Heart right ventricle (tissue), 16 donors: ENCODE measurements around the gene SURF6. TPM values are rescaled to one million over a fixed set of nuclear protein-coding genes. Genes with fewer than 3 reads are reported as not detected.
"Not testable (repeated sequence)": the region's sequence is repeated elsewhere in the genome, so short reads cannot be mapped to it uniquely, and the experiment has no call there.

Source experiments
- ATAC-seq, 8 donors: fragments of 200-7000 bp; cut with Tn5 transposase; one replicate each; pipeline ENCODE4 v1.9.1; 2020; ENCODE audit warnings: mild to moderate bottlenecking in 8 of 8, moderate library complexity in 8 of 8, moderate number of reproducible peaks in 1 of 8
- DNase-seq, 2 donors: peaks; one replicate each; pipeline ENCODE4 v3.0.0-alpha.2; 2020
- H3K27ac ChIP-seq, 10 donors: fragments of 200-600 bp; sonication (generic) in 2 of 10; one replicate each; pipeline versions ENCODE4 v1.5.0 to v1.8.0; 2020 to 2022; ENCODE audit warnings: mild to moderate bottlenecking in 3 of 10
- H3K27me3 ChIP-seq, 7 donors: fragments of 200-600 bp; one replicate each; pipeline ENCODE4 v1.8.0; 2021 to 2022; ENCODE audit warnings: mild to moderate bottlenecking in 2 of 7
- H3K36me3 ChIP-seq, 9 donors: fragments of 200-600 bp; sonication (generic) in 1 of 9; one replicate each; pipeline versions ENCODE4 v1.5.0 to v1.8.0; 2020 to 2022; ENCODE audit warnings: mild to moderate bottlenecking in 2 of 9
- H3K4me1 ChIP-seq, 9 donors: fragments of 200-600 bp; sonication (generic) in 1 of 9; one replicate each; pipeline versions ENCODE4 v1.5.0 to v1.8.0; 2020 to 2022; ENCODE audit warnings: mild to moderate bottlenecking in 4 of 9
- H3K4me3 ChIP-seq, 10 donors: fragments of 200-600 bp; sonication (generic) in 2 of 10; one replicate each; pipeline versions ENCODE4 v1.5.0 to v1.8.0; 2020 to 2022; ENCODE audit warnings: mild to moderate bottlenecking in 7 of 10, moderate library complexity in 2 of 10
- H3K9me3 ChIP-seq, 11 donors: fragments of 200-600 bp in 10 of 11; sonication (generic) in 2 of 11; one replicate each; pipeline versions ENCODE4 v1.5.0 to v1.8.0; 2013 to 2022; ENCODE audit warnings: mild to moderate bottlenecking in 2 of 11, control low read depth in 1 of 11, moderate library complexity in 1 of 11
- WGBS, 2 donors: extraction: QIAGEN DNeasy Blood & Tissue Kit; methylation state at CpG; one replicate each; pipeline ENCODE4 v1.1.7; 2013; ENCODE audit warnings: inconsistent platforms in 1 of 2; 5-methylcytosine and 5-hydroxymethylcytosine counted together
- intact Hi-C, 10 donors: fragments of 100-400 bp; cut with DNase I; formaldehyde crosslinking; loops; one replicate each; pipeline versions ENCODE4 v1.11.1 to v1.14.2; 2022
- polyA plus RNA-seq, 2 donors: library from polyadenylated mRNA; stranded (reverse); fragments of 200-250 nt; gene quantifications; one replicate each; pipeline ENCODE4 v1.2.3, GENCODE V29; 2013
- total RNA-seq, 10 donors: library from RNA; stranded (reverse); fragmentation: NEBNext Ultra II Directional in 3 of 10; extraction: Animal tissue kit (Norgen Biotek cat#: 25700) in 3 of 10; gene quantifications; one replicate each; pipeline versions ENCODE4 v1.2.1 to v1.2.4, GENCODE V29; 2021 to 2023
- TF ChIP-seq, protein P1 (sequence below), 9 donors: fragments of 200-600 bp; sonication (generic) in 2 of 9; IDR thresholded peaks; one replicate each; pipeline versions ENCODE4 v1.5.0 to v1.8.0; 2021 to 2022; ENCODE audit warnings: antibody characterized with exemption in 9 of 9, mild to moderate bottlenecking in 5 of 9, moderate library complexity in 1 of 9
- donor health status: Arrhythmogenic right ventricular cardiomyopathy.
- donor health status: ischemic (EF 13 %, LVEDD 7.1; RV severe dilation, severe dysfunction).
- donor health status: healthy with polysubstance abuse.
- donor health status: DM: no; HTN: yes; CAD: no.
- donor health status: DM: no; HTN: no; CAD: no.
- donor health status: ischemic (EF 25% LVEDD 6.9; RV normal size, moderate dysfunction).
- donor health status: ischemic (EF 25% LVEDD 5.7; RV mildly dilated, moderate dysfunction).
- donor health status: healthy.
- donor health status: DM: yes; HTN: yes; CAD: no.
- donor health status: Ischemic cardiomyopathy.
- donor health status: ischemic (EF 35%, LVEDD 5.7; RV mildly dilated, moderate dysfunction).
- donor health status: nonischemic (EF 11% LVEDD 7.7; RV severe dilation, severe dysfunction).
- donor health status: DM: yes; HTN: yes; CAD: no.
- donor health status: PGD.
- donor health status: ischemic (EF 29% LVEDD 5.4; RV normal size, mild dysfunction).
- donor health status: nonischemic (EF 23%, LVEDD 6.1; RV moderate dilation, normal function).

The SURF6 gene
- total and polyA plus RNA-seq, 12 donors, result 9.1 to 14.8 (median 11.8) TPM

DNA sequence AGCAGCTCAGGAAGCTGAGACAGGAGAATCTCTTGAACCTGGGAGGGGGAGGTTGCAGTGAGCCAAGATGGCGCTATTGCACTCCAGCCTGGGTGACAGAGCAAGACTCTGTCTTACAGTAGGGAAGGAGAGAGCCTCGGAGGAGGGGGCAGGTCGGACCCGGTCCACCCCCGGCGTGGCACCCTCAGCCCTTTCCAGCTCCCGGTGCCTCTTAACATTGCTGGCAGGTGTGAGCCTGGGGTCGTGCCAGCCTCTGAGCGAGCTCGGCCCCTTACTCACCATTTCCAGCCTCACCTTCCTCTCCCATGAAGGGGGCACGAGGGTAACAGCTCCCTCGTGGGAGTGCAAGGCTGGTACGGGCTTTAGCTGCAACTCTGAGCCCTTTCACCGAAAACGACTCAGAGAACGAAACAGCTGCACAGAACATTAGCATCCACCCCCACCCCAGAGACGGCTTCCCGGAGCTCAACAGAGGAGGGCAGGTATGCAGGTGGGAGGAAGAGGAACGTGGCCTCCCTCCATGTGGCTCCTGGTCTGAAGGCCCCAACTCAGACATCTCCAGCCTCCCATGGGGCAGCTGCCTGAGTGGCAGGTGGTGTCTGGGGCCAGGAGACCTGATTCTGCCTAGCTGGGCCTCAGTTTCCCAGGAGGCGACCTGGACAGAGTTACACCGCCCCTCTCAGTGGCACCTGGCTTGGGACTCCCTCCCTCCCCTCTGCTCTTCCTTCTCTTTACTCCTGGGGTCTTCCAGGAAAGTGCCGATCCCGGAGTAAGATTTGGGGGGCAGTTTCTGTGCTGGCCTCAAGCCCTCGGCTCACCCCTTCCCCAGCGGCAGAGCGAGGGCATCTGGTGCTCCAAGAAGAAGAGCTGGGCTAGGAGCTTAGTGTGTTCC is 32.5 kb downstream of the SURF6 start:
- Histone ChIP-seq H3K4me3 (no peak overlapping the region), H3K4me1 (no peaks in the 10 kb centered on the region), H3K9me3 (no peaks in the 10 kb centered on the region), H3K36me3 (no peaks in the 10 kb centered on the region), H3K27me3 (peaks cover 0 to 24% (median 8%) of the 10 kb centered on the region in 7 donors), H3K27ac (no peak overlapping the region)
- TF ChIP-seq, protein P1, sequence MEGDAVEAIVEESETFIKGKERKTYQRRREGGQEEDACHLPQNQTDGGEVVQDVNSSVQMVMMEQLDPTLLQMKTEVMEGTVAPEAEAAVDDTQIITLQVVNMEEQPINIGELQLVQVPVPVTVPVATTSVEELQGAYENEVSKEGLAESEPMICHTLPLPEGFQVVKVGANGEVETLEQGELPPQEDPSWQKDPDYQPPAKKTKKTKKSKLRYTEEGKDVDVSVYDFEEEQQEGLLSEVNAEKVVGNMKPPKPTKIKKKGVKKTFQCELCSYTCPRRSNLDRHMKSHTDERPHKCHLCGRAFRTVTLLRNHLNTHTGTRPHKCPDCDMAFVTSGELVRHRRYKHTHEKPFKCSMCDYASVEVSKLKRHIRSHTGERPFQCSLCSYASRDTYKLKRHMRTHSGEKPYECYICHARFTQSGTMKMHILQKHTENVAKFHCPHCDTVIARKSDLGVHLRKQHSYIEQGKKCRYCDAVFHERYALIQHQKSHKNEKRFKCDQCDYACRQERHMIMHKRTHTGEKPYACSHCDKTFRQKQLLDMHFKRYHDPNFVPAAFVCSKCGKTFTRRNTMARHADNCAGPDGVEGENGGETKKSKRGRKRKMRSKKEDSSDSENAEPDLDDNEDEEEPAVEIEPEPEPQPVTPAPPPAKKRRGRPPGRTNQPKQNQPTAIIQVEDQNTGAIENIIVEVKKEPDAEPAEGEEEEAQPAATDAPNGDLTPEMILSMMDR (IDR thresholded peaks at IDR 0.05), result no peak
- 74 to 76% methylated on average over 26 of the region's 26 CpGs for WGBS, 2 donors
- intact Hi-C loops, result no loop called here
- ATAC-seq (no peak), DNase-seq (no peak)

DNA sequence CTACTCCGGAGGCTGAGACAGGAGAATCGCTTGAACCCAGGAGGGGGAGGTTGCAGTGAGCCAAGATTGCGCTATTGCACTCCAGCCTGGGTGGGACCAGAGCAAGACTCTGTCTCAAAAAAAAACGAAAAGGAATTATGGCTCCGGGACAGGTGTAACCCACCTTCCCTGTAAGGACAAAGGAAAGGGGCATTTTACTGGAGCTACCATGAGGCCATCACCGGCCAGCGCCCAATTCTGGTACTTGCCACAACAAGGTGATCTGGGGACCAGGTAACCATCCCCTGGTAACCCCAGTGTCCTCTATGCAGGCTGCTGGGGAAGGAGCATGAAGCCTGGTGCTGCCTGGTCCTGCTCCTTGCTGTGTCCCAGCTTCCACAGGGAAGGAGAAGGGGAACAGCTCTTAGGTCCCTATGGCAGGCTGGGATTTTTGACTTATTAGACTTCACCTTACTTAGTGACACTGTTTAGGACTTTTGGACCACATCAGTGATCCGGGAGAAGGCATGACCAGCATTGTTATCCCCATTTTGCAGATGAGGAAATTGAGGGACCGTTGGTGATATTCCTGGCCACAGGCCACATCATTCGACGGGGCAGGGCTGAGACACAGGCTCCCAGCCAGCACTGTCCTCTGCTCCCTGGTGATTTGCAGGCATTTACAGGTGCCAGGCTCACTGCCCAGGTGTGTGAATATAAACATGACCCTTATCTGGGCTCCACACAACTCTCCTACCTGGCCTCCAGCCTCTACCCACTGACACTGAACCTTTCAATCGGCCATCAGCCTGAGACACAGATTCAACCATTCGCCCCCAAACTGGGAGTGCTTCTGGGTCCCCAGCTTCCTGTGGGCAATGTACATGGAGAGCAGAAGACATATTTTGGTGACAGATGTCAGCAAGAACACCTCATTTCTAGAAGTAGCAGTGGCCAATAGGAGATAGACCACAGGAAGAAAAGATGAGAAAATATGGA is 34.4 kb downstream of the SURF6 start:
- ATAC-seq (no peak), DNase-seq (no peak)
- Histone ChIP-seq H3K4me1 (no peaks in the 10 kb centered on the region), H3K9me3 (no peaks in the 10 kb centered on the region), H3K27me3 (peaks cover 0 to 34% (median 12%) of the 10 kb centered on the region in 7 donors), H3K36me3 (no peaks in the 10 kb centered on the region), H3K4me3 (no peak overlapping the region), H3K27ac (no peak overlapping the region)
- 90 to 93% methylated on average over 13 of the region's 13 CpGs for WGBS, 2 donors
- intact Hi-C loops, result no loop called here
- TF ChIP-seq, protein P1 (IDR thresholded peaks at IDR 0.05), result no peak

DNA sequence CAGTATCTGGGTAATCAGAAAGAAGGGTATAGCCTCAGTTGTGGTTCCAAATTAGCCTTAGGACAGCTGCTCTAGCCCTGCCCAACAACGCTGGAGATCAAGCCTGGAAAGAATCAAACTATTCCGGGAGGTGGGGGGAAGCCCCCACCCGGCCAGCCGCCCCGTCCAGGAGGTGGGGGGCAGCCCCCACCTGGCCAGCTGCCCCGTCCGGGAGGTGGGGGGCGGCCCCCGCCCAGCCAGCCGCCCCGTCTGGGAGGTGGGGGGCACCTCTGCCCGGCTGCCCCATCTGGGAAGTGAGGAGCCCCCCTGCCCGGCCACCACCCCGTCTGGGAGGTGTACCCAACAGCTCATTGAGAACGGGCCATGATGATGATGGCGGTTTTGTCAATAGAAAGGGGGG is 36.0 kb downstream of the SURF6 start:
- whole genome bisulfite sequencing, 2 donors, result 80 to 81% methylated on average over 16 of the region's 16 CpGs
- H3K4me1 ChIP-seq, H3K27ac ChIP-seq, ATAC-seq, H3K9me3 ChIP-seq, H3K4me3 ChIP-seq, intact Hi-C loops, DNase-seq, H3K36me3 ChIP-seq: not testable (repeated sequence)
- peaks cover 0 to 36% (median 8%) of the 10 kb centered on the region in 7 donors for H3K27me3 ChIP-seq

DNA sequence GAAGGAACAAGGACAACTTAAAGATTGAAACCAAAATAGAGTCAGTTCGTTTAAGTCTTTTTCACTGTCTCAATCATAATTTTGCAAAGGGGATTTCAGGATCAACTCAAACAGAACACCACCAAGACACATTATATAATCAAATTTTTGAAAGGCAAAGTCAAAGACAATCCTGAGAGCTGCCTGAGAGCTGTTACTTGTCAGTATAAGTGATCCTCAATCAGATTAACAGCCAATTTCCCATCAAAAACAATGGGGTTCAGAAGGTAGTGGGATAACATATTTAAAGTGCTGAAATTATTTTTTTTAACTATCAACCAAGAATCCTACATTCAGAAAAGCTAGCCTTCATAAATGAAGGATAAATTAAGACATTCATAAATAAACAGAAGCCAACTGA is 41.7 kb downstream of the SURF6 start:
- no peaks in the 10 kb centered on the region for H3K36me3 ChIP-seq
- TF ChIP-seq, protein P1 (IDR thresholded peaks at IDR 0.05), result no peak
- H3K4me1 ChIP-seq, result no peaks in the 10 kb centered on the region
- H3K27me3 ChIP-seq, result peaks cover 0 to 42% (median 16%) of the 10 kb centered on the region in 7 donors
- WGBS, 2 donors, result 69% methylated on average over 1 of the region's 1 CpG
- H3K9me3 ChIP-seq, result peaks cover 0 to 19% (median 5%) of the 10 kb centered on the region in 11 donors
- ATAC-seq, result no peak
- no peak for DNase-seq
- no peak overlapping the region for H3K4me3 ChIP-seq
- intact Hi-C loops, result no loop called here
- H3K27ac ChIP-seq, result no peak overlapping the region
